ENCODE measurements around the gene ELP4.
A peak's percentile ranks its signal among the peaks of the same experiment; 100 is the strongest.

ELP4 gene

GRCh38 chr11:31797190-31798056 lies 287.9 kb downstream of the ELP4 start:
- no peak for TF ChIP-seq CTCF (IDR thresholded peaks at IDR 0.05; ENCODE audit: insufficient read depth, missing control alignments)
- FAIRE-seq (no peak), DNase-seq (ENCODE audit: insufficient read length, low spot score) (no peak)

DNA sequence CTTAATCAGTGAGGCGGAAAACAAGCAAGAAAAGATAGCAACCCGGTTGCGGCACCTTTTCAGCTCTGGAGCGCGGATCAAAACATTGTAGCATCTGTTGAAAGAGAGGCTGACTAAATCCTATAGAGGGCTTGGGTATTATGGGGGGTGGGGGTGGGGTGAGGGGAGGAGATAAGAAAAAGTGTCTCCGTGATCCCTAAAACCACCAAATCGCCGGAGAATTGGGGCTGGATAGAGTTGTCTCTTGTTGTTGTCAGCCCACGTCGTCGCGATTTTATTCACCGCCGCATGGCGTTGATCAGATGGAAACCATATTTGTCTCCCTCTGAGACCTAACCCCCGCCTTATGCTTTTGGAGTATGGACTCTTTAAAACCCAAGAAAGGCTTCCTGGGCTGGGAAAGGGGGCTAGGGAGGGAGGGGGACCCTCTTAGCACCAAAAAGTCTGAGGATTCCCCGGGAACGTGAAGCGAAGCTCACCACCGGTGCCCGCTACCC lies 288.5 kb downstream of the ELP4 start:
- TF ChIP-seq CTCF (IDR thresholded peaks at IDR 0.05; ENCODE audit: insufficient read depth, missing control alignments) = no peak

GRCh38 chr11:31798554-31799434 lies 289.2 kb downstream of the ELP4 start:
- FAIRE-seq = no peak
- DNase-seq (ENCODE audit: insufficient read length, low spot score) = no peak
- peak; percentile 34 for TF ChIP-seq CTCF (IDR thresholded peaks at IDR 0.05; ENCODE audit: insufficient read depth, missing control alignments)

More for the DNA sequence above, 288.5 kb downstream of the ELP4 start:
- DNase-seq (ENCODE audit: insufficient read length, low spot score) = no peak
- no peak for FAIRE-seq

GRCh38 chr11:31799435-31800397 lies 290.1 kb downstream of the ELP4 start:
- FAIRE-seq (no peak), DNase-seq (ENCODE audit: insufficient read length, low spot score) (no peak)
- no peak for TF ChIP-seq CTCF (IDR thresholded peaks at IDR 0.05; ENCODE audit: insufficient read depth, missing control alignments)

DNA sequence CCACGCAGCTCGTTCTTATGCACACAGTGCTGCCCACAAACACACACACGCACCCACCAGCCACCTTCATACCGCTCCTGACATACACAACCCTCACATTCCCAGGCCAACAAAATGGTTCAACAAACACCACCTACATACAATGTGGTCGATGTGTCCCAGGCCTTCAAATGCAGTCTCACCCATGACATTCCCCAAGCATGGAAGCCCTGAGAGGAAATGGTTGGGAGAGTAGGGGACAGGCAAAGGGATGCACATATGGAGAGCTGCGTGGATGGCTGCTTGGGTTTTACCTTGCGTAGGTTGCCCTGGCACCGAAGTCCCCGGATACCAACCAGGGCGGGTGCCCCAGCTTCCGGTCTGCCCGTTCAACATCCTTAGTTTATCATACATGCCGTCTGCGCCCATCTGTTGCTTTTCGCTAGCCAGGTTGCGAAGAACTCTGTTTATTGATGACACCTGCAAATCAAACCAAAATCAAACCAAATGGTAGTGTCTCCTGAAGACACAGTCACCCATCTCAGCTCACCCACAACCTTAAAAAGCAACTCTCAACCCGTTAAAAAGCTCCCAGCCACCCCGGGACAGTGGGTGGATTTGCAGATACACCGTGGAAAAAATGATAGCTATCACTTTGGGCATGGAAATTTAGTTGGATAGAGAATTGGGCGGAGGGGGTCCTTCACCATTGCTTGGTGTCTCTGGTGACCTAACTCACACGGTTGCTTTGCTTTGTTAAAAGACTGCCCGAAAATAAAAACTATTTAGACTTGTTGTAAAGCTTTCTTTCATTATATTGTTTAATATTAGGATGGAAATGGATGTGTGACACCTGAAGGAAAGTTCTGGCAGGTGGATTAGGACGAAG lies 291.1 kb downstream of the ELP4 start:
- FAIRE-seq (no peak), DNase-seq (ENCODE audit: insufficient read length, low spot score) (no peak)
- TF ChIP-seq CTCF (IDR thresholded peaks at IDR 0.05; ENCODE audit: insufficient read depth, missing control alignments) = no peak

DNA sequence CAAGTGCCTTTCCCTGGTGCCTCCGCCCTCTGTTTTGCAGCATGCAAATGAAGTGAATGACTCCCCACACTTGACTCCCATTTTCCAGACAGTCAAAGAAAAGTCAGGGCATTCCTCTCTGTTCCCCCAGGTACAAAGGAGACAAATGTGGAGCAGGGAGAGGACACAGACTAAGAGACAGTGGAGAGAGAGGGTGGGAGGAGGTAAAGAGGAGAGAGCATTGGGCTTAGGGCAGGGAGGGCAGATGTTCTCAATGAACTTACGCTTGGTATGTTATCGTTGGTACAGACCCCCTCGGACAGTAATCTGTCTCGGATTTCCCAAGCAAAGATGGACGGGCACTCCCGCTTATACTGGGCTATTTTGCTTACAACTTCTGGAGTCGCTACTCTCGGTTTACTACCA lies 291.7 kb downstream of the ELP4 start:
- no peak for DNase-seq (ENCODE audit: insufficient read length, low spot score)
- no peak for TF ChIP-seq CTCF (IDR thresholded peaks at IDR 0.05; ENCODE audit: insufficient read depth, missing control alignments)
- FAIRE-seq = no peak
